Natural killer cell (primary cell): Measurements from ENCODE around the gene VWA3B. TPM values are rescaled to one million over a fixed set of nuclear protein-coding genes. Genes with fewer than 3 reads are reported as not detected.

Source experiments
- ATAC-seq, 3 donors: fragments of 150-1000 bp in 2 of 3; fragments of 200-7000 bp in 1 of 3; cut with Tn5 transposase; 1 replicate in 1 of 3; 2 replicates in 2 of 3; pipeline ENCODE4 v1.10.0; 2021; ENCODE audit warnings: mild to moderate bottlenecking in 2 of 3, moderate library complexity in 2 of 3
- DNase-seq, 2 donors: peaks; one replicate each; pipeline versions ENCODE4 v3.0.0 to v3.0.0-alpha.2; 2013 to 2021; ENCODE audit warnings: mixed read lengths in 1 of 2
- H3K27ac ChIP-seq: one replicate; pipeline ENCODE4 v1.5.1; 2013; ENCODE audit warnings: mild to moderate bottlenecking, low read length
- H3K27me3 ChIP-seq: one replicate; pipeline ENCODE4 v1.6.1; 2013; ENCODE audit warnings: low read length; ENCODE audit not compliant: control insufficient read depth, insufficient read depth
- H3K36me3 ChIP-seq: one replicate; pipeline ENCODE4 v1.6.1; 2013; ENCODE audit warnings: low read length; ENCODE audit not compliant: control insufficient read depth, insufficient read depth
- H3K4me1 ChIP-seq: one replicate; pipeline ENCODE4 v1.6.1; 2013; ENCODE audit warnings: low read length; ENCODE audit not compliant: control insufficient read depth, insufficient read depth
- H3K4me3 ChIP-seq: one replicate; pipeline ENCODE4 v1.5.1; 2013; ENCODE audit warnings: low read length
- H3K9me3 ChIP-seq: one replicate; pipeline ENCODE4 v1.6.1; 2013; ENCODE audit warnings: low read length; ENCODE audit not compliant: control insufficient read depth, insufficient read depth
- H3K27ac Mint-ChIP-seq, 2 donors: one replicate each; pipeline ENCODE4 v1.8.0; 2022; ENCODE audit warnings: mild to moderate bottlenecking in 2 of 2, mixed read lengths in 2 of 2, moderate library complexity in 1 of 2
- H3K27me3 Mint-ChIP-seq, 2 donors: one replicate each; pipeline ENCODE4 v1.8.0; 2022; ENCODE audit warnings: low read depth in 2 of 2, mixed read lengths in 2 of 2
- H3K36me3 Mint-ChIP-seq: one replicate; pipeline ENCODE4 v1.8.0; 2022; ENCODE audit warnings: mixed read lengths
- H3K4me1 Mint-ChIP-seq, 2 donors: one replicate each; pipeline ENCODE4 v1.8.0; 2022; ENCODE audit warnings: mixed read lengths in 2 of 2
- H3K4me3 Mint-ChIP-seq: one replicate; pipeline ENCODE4 v1.8.0; 2022; ENCODE audit warnings: mild to moderate bottlenecking, moderate library complexity, mixed read lengths
- H3K9me3 Mint-ChIP-seq, 2 donors: one replicate each; pipeline ENCODE4 v1.8.0; 2022; ENCODE audit warnings: mixed read lengths in 2 of 2
- CTCF ChIP-seq: fragments of 200-600 bp; IDR thresholded peaks from one replicate; pipeline ENCODE4 v1.8.0; 2022; ENCODE audit warnings: antibody characterized with exemption
- WGBS: methylation state at CpG from one replicate; pipeline ENCODE4 v1.1.7; 2013; ENCODE audit warnings: missing lambda C conversion rate; ENCODE audit not compliant: insufficient coverage; 5-methylcytosine and 5-hydroxymethylcytosine counted together
- intact Hi-C: fragments of 100-400 bp; cut with micrococcal nuclease; formaldehyde crosslinking; loops from one replicate; pipeline ENCODE4 v1.14.2; 2022
- total RNA-seq, 4 donors: library from RNA; stranded (reverse); fragments of 120-200 nt in 1 of 4; gene quantifications; one replicate each; pipeline versions ENCODE4 v1.2.3 to v1.2.4, GENCODE V29; 2013 to 2022

VWA3B gene
- total RNA-seq, 3 donors from 2014 or later (not counting 1 experiment from before 2014, with no cell fraction given) = not detected

GRCh38 chr2:98110741-98111140 is 23.8 kb downstream of the VWA3B start:
- TF ChIP-seq CTCF = no peak
- H3K9me3 ChIP-seq = no peaks in the 10 kb centered on the region
- Mint-ChIP-seq H3K4me1 (no peaks in the 10 kb centered on the region), H3K9me3 (peaks cover 0 to 5% of the 10 kb centered on the region in 2 donors), H3K27me3 (peaks cover 34 to 75% of the 10 kb centered on the region in 2 donors), H3K4me3 (no peak overlapping the region), H3K36me3 (peaks cover 31% of the 10 kb centered on the region), H3K27ac (no peak overlapping the region)
- DNase-seq (no peak), ATAC-seq (no peak)
- intact Hi-C loops = no loop called here
- H3K27me3 ChIP-seq = peaks cover 2% of the 10 kb centered on the region
- no peak overlapping the region for H3K27ac ChIP-seq
- WGBS = 100% methylated on average over 1 of the region's 2 CpGs
- no peaks in the 10 kb centered on the region for H3K36me3 ChIP-seq
- no peaks in the 10 kb centered on the region for H3K4me1 ChIP-seq
- H3K4me3 ChIP-seq = no peak overlapping the region

- peaks cover 32 to 58% of the 10 kb centered on the region in 2 donors for H3K27me3 Mint-ChIP-seq
- TF ChIP-seq CTCF = no peak
- Histone ChIP-seq H3K36me3 (no peaks in the 10 kb centered on the region), H3K9me3 (no peaks in the 10 kb centered on the region), H3K27ac (no peak overlapping the region), H3K4me1 (no peaks in the 10 kb centered on the region), H3K4me3 (no peak overlapping the region), H3K27me3 (peaks cover under 1% of the 10 kb centered on the region)
- WGBS = 95% methylated on average over 4 of the region's 6 CpGs
- intact Hi-C loops = no loop called here
- no peak overlapping the region for H3K27ac Mint-ChIP-seq
- H3K4me3 Mint-ChIP-seq = no peak overlapping the region
- DNase-seq = no peak
- H3K4me1 Mint-ChIP-seq = no peaks in the 10 kb centered on the region
- H3K9me3 Mint-ChIP-seq = peaks cover 0 to 5% of the 10 kb centered on the region in 2 donors
- H3K36me3 Mint-ChIP-seq = peaks cover 26% of the 10 kb centered on the region
- no peak for ATAC-seq
Observed at GRCh38 chr2:98114643-98115330, 27.8 kb downstream of the VWA3B start.

DNA sequence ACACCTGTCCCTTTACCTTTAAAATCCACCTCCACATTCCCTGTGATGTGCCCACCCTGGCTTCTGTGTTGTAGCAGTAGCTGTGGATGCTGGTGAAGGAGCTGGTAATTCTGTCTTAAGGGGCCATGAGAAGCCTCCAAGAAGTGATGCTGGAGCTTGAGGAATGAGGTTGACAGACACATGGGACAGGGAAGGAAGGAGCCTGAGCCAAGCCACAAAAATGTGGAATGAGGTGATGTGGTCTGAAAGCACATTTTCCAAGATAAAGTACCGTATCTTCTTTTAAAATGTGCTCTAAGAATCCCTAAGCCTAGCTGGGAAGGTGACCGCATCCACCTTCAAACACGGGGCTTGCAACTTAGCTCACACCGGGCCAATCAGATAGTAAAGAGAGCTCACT is 31.2 kb downstream of the VWA3B start:
- DNase-seq (no peak), ATAC-seq (no peak)
- H3K27me3 ChIP-seq = no peaks in the 10 kb centered on the region
- H3K4me3 ChIP-seq = no peak overlapping the region
- Mint-ChIP-seq H3K27me3 (peaks cover 17 to 40% of the 10 kb centered on the region in 2 donors), H3K4me3 (no peak overlapping the region), H3K9me3 (no peaks in the 10 kb centered on the region), H3K4me1 (no peaks in the 10 kb centered on the region), H3K36me3 (peaks cover 3% of the 10 kb centered on the region), H3K27ac (no peak overlapping the region)
- H3K36me3 ChIP-seq = no peaks in the 10 kb centered on the region
- no peaks in the 10 kb centered on the region for H3K9me3 ChIP-seq
- H3K4me1 ChIP-seq = peaks cover 2% of the 10 kb centered on the region
- H3K27ac ChIP-seq = no peak overlapping the region
- TF ChIP-seq CTCF = no peak
- intact Hi-C loops = no loop called here
- 96% methylated on average over 4 of the region's 4 CpGs for WGBS

DNA sequence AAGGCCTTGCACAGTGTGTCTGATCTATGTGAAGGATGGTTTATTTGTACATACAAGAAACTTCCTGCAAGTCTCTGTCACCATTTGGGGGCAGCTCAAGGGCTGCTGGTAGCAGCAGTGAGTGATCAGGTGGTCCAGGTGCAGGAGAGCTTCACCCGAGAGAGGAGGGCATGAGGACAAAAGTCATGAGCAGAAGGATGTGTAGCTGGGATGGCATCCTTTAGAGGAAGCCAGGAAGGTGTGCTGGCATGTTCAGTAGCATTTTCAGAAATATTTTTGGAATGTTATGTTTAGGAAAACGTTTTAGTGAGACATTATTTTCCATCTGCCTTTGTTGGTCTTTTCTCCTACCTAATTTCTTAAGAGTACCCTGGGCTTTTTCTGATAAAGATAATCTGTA is 31.9 kb downstream of the VWA3B start:
- no peaks in the 10 kb centered on the region for H3K36me3 Mint-ChIP-seq
- Histone ChIP-seq H3K9me3 (no peaks in the 10 kb centered on the region), H3K36me3 (no peaks in the 10 kb centered on the region), H3K27ac (no peak overlapping the region), H3K4me3 (no peak overlapping the region), H3K4me1 (peaks cover 8% of the 10 kb centered on the region), H3K27me3 (no peaks in the 10 kb centered on the region)
- intact Hi-C loops = no loop called here
- no peaks in the 10 kb centered on the region for H3K9me3 Mint-ChIP-seq
- no peak for TF ChIP-seq CTCF
- no peak overlapping the region for H3K27ac Mint-ChIP-seq
- DNase-seq = no peak
- H3K27me3 Mint-ChIP-seq = peaks cover 14 to 41% of the 10 kb centered on the region in 2 donors
- 69% methylated on average over 1 of the region's 2 CpGs for WGBS
- H3K4me3 Mint-ChIP-seq = no peak overlapping the region
- H3K4me1 Mint-ChIP-seq = no peaks in the 10 kb centered on the region
- ATAC-seq = no peak
